Testis (tissue), 2 donors: ENCODE data around the gene ESPN.

Source experiments
- POLR2A ChIP-seq: fragments of 450-650 bp; IDR thresholded peaks from one replicate; pipeline ENCODE4 v1.6.1; 2017; ENCODE audit warnings: antibody characterized with exemption, mild to moderate bottlenecking, moderate library complexity
- TF ChIP-seq, protein P1 (sequence below), 3 experiments: fragments of 450-650 bp in 2 of 3; fragments of 200-600 bp in 1 of 3; sonication (generic) in 1 of 3; IDR thresholded peaks; one replicate each; pipeline ENCODE4 v1.5.1; 2016 to 2019; ENCODE audit warnings: antibody characterized with exemption in 3 of 3, mild to moderate bottlenecking in 2 of 3, moderate library complexity in 1 of 3

DNA sequence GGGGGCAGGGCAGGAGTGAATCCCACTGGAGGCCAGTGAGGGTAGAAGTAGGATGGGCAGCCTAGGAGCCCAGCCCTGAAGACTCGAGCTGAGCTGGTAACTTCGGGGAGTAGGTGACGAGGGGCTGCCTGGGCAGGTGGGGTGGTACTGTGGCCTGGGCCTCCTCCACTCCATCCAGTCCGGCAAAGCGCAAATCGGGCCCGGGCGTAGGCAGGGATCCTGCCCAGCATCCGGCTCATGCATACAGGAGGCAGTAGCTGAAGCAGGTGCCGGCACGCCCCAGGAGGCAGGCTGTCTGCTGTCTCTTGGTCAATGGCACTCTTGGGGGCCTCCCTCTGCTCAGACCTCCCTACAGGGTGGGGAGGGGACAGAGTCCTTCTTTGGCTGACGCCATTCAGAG is 42.6 kb downstream of the ESPN start:
- no peak for TF ChIP-seq POLR2A
- TF ChIP-seq, protein P1, sequence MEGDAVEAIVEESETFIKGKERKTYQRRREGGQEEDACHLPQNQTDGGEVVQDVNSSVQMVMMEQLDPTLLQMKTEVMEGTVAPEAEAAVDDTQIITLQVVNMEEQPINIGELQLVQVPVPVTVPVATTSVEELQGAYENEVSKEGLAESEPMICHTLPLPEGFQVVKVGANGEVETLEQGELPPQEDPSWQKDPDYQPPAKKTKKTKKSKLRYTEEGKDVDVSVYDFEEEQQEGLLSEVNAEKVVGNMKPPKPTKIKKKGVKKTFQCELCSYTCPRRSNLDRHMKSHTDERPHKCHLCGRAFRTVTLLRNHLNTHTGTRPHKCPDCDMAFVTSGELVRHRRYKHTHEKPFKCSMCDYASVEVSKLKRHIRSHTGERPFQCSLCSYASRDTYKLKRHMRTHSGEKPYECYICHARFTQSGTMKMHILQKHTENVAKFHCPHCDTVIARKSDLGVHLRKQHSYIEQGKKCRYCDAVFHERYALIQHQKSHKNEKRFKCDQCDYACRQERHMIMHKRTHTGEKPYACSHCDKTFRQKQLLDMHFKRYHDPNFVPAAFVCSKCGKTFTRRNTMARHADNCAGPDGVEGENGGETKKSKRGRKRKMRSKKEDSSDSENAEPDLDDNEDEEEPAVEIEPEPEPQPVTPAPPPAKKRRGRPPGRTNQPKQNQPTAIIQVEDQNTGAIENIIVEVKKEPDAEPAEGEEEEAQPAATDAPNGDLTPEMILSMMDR (IDR thresholded peaks at IDR 0.05), result no peak
